B cell (primary cell): ENCODE results near the gene TSPAN14. TPM values are rescaled to one million over a fixed set of nuclear protein-coding genes. Genes with fewer than 3 reads are reported as not detected.

ENCODE experiments used
- ATAC-seq: fragments of 200-7000 bp; cut with Tn5 transposase; one replicate; pipeline ENCODE4 v1.10.0; 2021; ENCODE audit warnings: low read depth, mild to moderate bottlenecking, moderate number of reproducible peaks, moderate library complexity
- CTCF ChIA-PET: fragments of 350-600 bp; sonication (Branson Sonifier 250); formaldehyde crosslinking; loops from one replicate; lab custom pipeline; 2021; ENCODE audit warnings: antibody characterized with exemption, inconsistent platforms; lab: Charles Lee
- POLR2A ChIA-PET: fragments of 350-600 bp; sonication (Branson Sonifier 250); formaldehyde crosslinking; loops from one replicate; lab custom pipeline; 2021; ENCODE audit warnings: antibody characterized with exemption; lab: Charles Lee
- DNase-seq: peaks from one replicate; pipeline ENCODE4 v3.0.0; 2013
- H2AFZ ChIP-seq: 2 replicates; pipeline ENCODE4 v1.6.1; 2012; ENCODE audit warnings: mild to moderate bottlenecking, low read depth, low read length; ENCODE audit not compliant: insufficient read depth, poor library complexity, severe bottlenecking
- H3K27ac ChIP-seq, 2 donors: 1 replicate in 1 of 2; 2 replicates in 1 of 2; pipeline ENCODE4 v1.5.1; 2012 to 2013; ENCODE audit warnings: low read length in 2 of 2, mild to moderate bottlenecking in 2 of 2, moderate library complexity in 1 of 2
- H3K27me3 ChIP-seq, 4 experiments: fragments of 200-600 bp in 1 of 4; sonication (generic) in 1 of 4; replicated peaks in 1 of 4; 1 replicate in 2 of 4; 2 replicates in 2 of 4; pipeline versions ENCODE4 v1.6.1 to v1.7.0; 2013 to 2016; ENCODE audit warnings: low read length in 3 of 4, mild to moderate bottlenecking in 2 of 4, mixed read lengths in 1 of 4, moderate library complexity in 1 of 4; ENCODE audit not compliant: insufficient read depth in 4 of 4, control insufficient read depth in 3 of 4; ENCODE audit errors: control extremely low read depth in 1 of 4
- H3K36me3 ChIP-seq, 2 experiments: replicated peaks in 1 of 2; 1 replicate in 1 of 2; 2 replicates in 1 of 2; pipeline versions ENCODE4 v1.6.1 to v1.7.1; 2013; ENCODE audit warnings: low read length in 1 of 2; ENCODE audit not compliant: insufficient read depth in 2 of 2, control insufficient read depth in 1 of 2; ENCODE audit errors: control extremely low read depth in 1 of 2, extremely low read depth in 1 of 2
- H3K4me1 ChIP-seq, 2 donors: fragments of 200-600 bp in 1 of 2; sonication (generic) in 1 of 2; 1 replicate in 1 of 2; 2 replicates in 1 of 2; pipeline versions ENCODE4 v1.5.1 to v1.6.1; 2013 to 2017; ENCODE audit warnings: low read length in 2 of 2; ENCODE audit not compliant: control insufficient read depth in 2 of 2, insufficient read depth in 2 of 2
- H3K4me2 ChIP-seq: replicated peaks from 2 replicates; pipeline ENCODE3; 2012; ENCODE audit warnings: mild to moderate bottlenecking, low read depth, low read length; ENCODE audit not compliant: poor library complexity, severe bottlenecking
- H3K4me3 ChIP-seq, 5 experiments: fragments of 200-600 bp in 1 of 5; sonication (generic) in 1 of 5; 1 replicate in 3 of 5; 2 replicates in 2 of 5; pipeline versions ENCODE4 v1.5.1 to v1.7.0; 2011 to 2016; ENCODE audit warnings: low read length in 4 of 5, mild to moderate bottlenecking in 4 of 5, low read depth in 2 of 5, control low read depth in 1 of 5, moderate library complexity in 1 of 5; ENCODE audit not compliant: insufficient read depth in 1 of 5; ENCODE audit errors: control extremely low read depth in 1 of 5, extremely low read depth in 1 of 5
- H3K79me2 ChIP-seq: fragments of 200-600 bp; sonication (generic); one replicate; pipeline ENCODE4 v1.6.0; 2016; ENCODE audit warnings: low read length; ENCODE audit not compliant: control insufficient read depth, insufficient read depth
- H3K9ac ChIP-seq: fragments of 200-600 bp; sonication (generic); 2 replicates; pipeline ENCODE4 v1.6.1; 2017; ENCODE audit warnings: mild to moderate bottlenecking, low read length, moderate library complexity
- H3K9me3 ChIP-seq, 3 donors: one replicate each; pipeline versions ENCODE4 v1.6.1 to v1.7.1; 2013; ENCODE audit warnings: low read length in 2 of 3; ENCODE audit not compliant: control insufficient read depth in 2 of 3, insufficient read depth in 1 of 3; ENCODE audit errors: control extremely low read depth in 1 of 3
- H4K20me1 ChIP-seq: 2 replicates; pipeline ENCODE4 v1.6.0; 2012; ENCODE audit warnings: mild to moderate bottlenecking, low read length; ENCODE audit not compliant: insufficient read depth, control insufficient read depth, poor library complexity, severe bottlenecking
- H3K27ac Mint-ChIP-seq: one replicate; pipeline ENCODE4 v1.8.0; 2021; ENCODE audit warnings: mixed read lengths
- H3K27me3 Mint-ChIP-seq: one replicate; pipeline ENCODE4 v1.8.0; 2021; ENCODE audit warnings: mixed read lengths
- H3K4me1 Mint-ChIP-seq: one replicate; pipeline ENCODE4 v1.8.0; 2021; ENCODE audit warnings: mixed read lengths
- H3K4me3 Mint-ChIP-seq: one replicate; pipeline ENCODE4 v1.8.0; 2021; ENCODE audit warnings: mixed read lengths
- H3K9me3 Mint-ChIP-seq: one replicate; pipeline ENCODE4 v1.8.0; 2022; ENCODE audit warnings: mixed read lengths; ENCODE audit not compliant: insufficient read depth
- CTCF ChIP-seq: fragments of 200-600 bp; IDR thresholded peaks from one replicate; pipeline ENCODE4 v1.8.0; 2022; ENCODE audit warnings: antibody characterized with exemption, mild to moderate bottlenecking
- EZH2 ChIP-seq: IDR thresholded peaks from 2 replicates; pipeline ENCODE4 v1.6.1; 2012; ENCODE audit warnings: borderline replicate concordance, low read depth, mild to moderate bottlenecking, moderate library complexity, low read length; ENCODE audit not compliant: insufficient read depth, poor library complexity, severe bottlenecking
- WGBS: methylation state at CpG from one replicate; pipeline ENCODE4 v1.1.5; 2013; ENCODE audit warnings: missing lambda C conversion rate; ENCODE audit not compliant: insufficient coverage; 5-methylcytosine and 5-hydroxymethylcytosine counted together
- intact Hi-C: fragments of 100-400 bp; cut with micrococcal nuclease; formaldehyde crosslinking; loops from one replicate; pipeline ENCODE4 v1.10.0; 2022
- polyA plus RNA-seq: library from polyadenylated mRNA; depleted of rRNA; stranded (reverse); fragments of >200 nt; gene quantifications from 2 replicates; pipeline ENCODE4 v1.2.3, GENCODE V29; 2012
- total RNA-seq, 2 donors: library from RNA; stranded (reverse); fragments of 120-200 nt in 1 of 2; gene quantifications; 1 replicate in 1 of 2; 2 replicates in 1 of 2; pipeline versions ENCODE4 v1.2.3 to v1.2.4, GENCODE V29; 2013 to 2022

The TSPAN14 gene
- total and polyA plus RNA-seq, 2 donors (not counting 1 experiment from before 2014, with no cell fraction given): 27.8 to 55.3 TPM

- intact Hi-C loops: no loop called here
- H3K79me2 ChIP-seq: no peaks in the 10 kb centered on the region
- 96% methylated on average over 3 of the region's 3 CpGs for WGBS
- no peaks in the 10 kb centered on the region for H3K27me3 ChIP-seq
- no peaks in the 10 kb centered on the region for H3K4me1 Mint-ChIP-seq
- no peaks in the 10 kb centered on the region for H4K20me1 ChIP-seq
- no peak overlapping the region for H3K4me2 ChIP-seq
- TF ChIP-seq CTCF: no peak
- no peak for TF ChIP-seq EZH2
- H2AFZ ChIP-seq: no peak overlapping the region
- no peak overlapping the region for H3K4me3 ChIP-seq
- no peak for DNase-seq
- no peak overlapping the region for H3K9ac ChIP-seq
- no peaks in the 10 kb centered on the region for H3K36me3 ChIP-seq
- no peaks in the 10 kb centered on the region for H3K4me1 ChIP-seq
- H3K27ac Mint-ChIP-seq: no peak overlapping the region
- peaks cover 5% of the 10 kb centered on the region for H3K27me3 Mint-ChIP-seq
- no peak overlapping the region for H3K4me3 Mint-ChIP-seq
- ATAC-seq: no peak
- no peaks in the 10 kb centered on the region for H3K9me3 ChIP-seq
- ChIA-PET POLR2A (interaction anchor here (0.5 to 0.6 kb wide), 2 partner anchors 25 to 427 kb away, joined by 6 read pairs; partner anchors contain the start of gene PRXL2A), CTCF (interaction anchor here (3.2 kb wide), 1 partner anchor 72 kb away, joined by 10 read pairs; no protein-coding TSS in a partner anchor)
- H3K27ac ChIP-seq: no peak overlapping the region
- no peaks in the 10 kb centered on the region for H3K9me3 Mint-ChIP-seq
These were observed 21.0 kb upstream of the TSPAN14 start for GRCh38 chr10:80433134-80433533.

- H3K36me3 ChIP-seq: no peaks in the 10 kb centered on the region
- TF ChIP-seq CTCF (no peak), EZH2 (no peak)
- Mint-ChIP-seq H3K27ac (no peak overlapping the region), H3K4me3 (no peak overlapping the region), H3K4me1 (no peaks in the 10 kb centered on the region), H3K27me3 (peaks cover 5% of the 10 kb centered on the region), H3K9me3 (no peaks in the 10 kb centered on the region)
- ATAC-seq (no peak), DNase-seq (no peak)
- CTCF ChIA-PET: no interaction called here
- no peaks in the 10 kb centered on the region for H3K4me1 ChIP-seq
- no peaks in the 10 kb centered on the region for H4K20me1 ChIP-seq
- intact Hi-C loops: no loop called here
- no peak overlapping the region for H2AFZ ChIP-seq
- H3K27ac ChIP-seq: no peak overlapping the region
- POLR2A ChIA-PET: no interaction called here
- 96% methylated on average over 5 of the region's 6 CpGs for WGBS
- H3K27me3 ChIP-seq: no peaks in the 10 kb centered on the region
- H3K9ac ChIP-seq: no peak overlapping the region
- no peak overlapping the region for H3K4me2 ChIP-seq
- H3K9me3 ChIP-seq: no peaks in the 10 kb centered on the region
- H3K79me2 ChIP-seq: no peaks in the 10 kb centered on the region
- H3K4me3 ChIP-seq: no peak overlapping the region
These were observed 17.5 kb upstream of the TSPAN14 start for GRCh38 chr10:80436446-80437098.
